HepG2 (cell line): ENCODE data around the gene MSH3. TPM values are rescaled to one million over a fixed set of nuclear protein-coding genes. Genes with fewer than 3 reads are reported as not detected.

Source experiments
- ATAC-seq: fragments of 200-7000 bp; cut with Tn5 transposase; 3 replicates; pipeline ENCODE4 v1.9.1; 2020; ENCODE audit warnings: mild to moderate bottlenecking, moderate library complexity
- BruUV-seq: library from RNA; stranded (reverse); fragments of 400-500 nt; replicated peaks from 2 replicates; lab custom pipeline; 2021; lab: Mats Ljungman, UMichigan
- CTCF ChIA-PET: fragments of 300-600 bp; formaldehyde crosslinking; extraction: SDS; loops from one replicate; lab custom pipeline; 2021; ENCODE audit warnings: low total read pairs, inconsistent platforms, low intra/inter-chr PET ratio; lab: Yijun Ruan, JAX
- POLR2A ChIA-PET: fragments of 350-600 bp; sonication (Branson Sonifier 250); formaldehyde crosslinking; loops from one replicate; lab custom pipeline; 2020; ENCODE audit warnings: antibody characterized with exemption, inconsistent platforms; lab: Yijun Ruan, JAX
- DNase-seq: peaks from one replicate; pipeline ENCODE4 v3.0.0-alpha.2; 2015; ENCODE audit warnings: low spot score
- FAIRE-seq: peaks from 3 replicates; lab custom pipeline; 2011; peaks lifted over from hg19 to GRCh38; lab: Jason Lieb, UNC
- H2AFZ ChIP-seq: one replicate; pipeline ENCODE4 v1.6.1; 2011; ENCODE audit warnings: low read length, inconsistent platforms
- H3K27ac ChIP-seq: fragments of 300-600 bp; 3 replicates; pipeline ENCODE4 v1.8.0; 2011; ENCODE audit warnings: mixed run types, mild to moderate bottlenecking, mixed read lengths, low read length, inconsistent platforms; ENCODE audit not compliant: insufficient read depth; ENCODE audit errors: extremely low read length
- H3K27me3 ChIP-seq, 2 experiments: fragments of 200-600 bp in 1 of 2; 2 replicates in 1 of 2; 3 replicates in 1 of 2; pipeline versions ENCODE4 v1.6.0 to v1.8.0; 2011; ENCODE audit warnings: low read length in 2 of 2, mild to moderate bottlenecking in 2 of 2, moderate library complexity in 2 of 2, inconsistent platforms in 1 of 2; ENCODE audit not compliant: insufficient read depth in 2 of 2, control insufficient read depth in 1 of 2
- H3K36me3 ChIP-seq, 2 experiments: fragments of 200-600 bp in 1 of 2; replicated peaks in 1 of 2; 2 replicates in 1 of 2; 3 replicates in 1 of 2; pipeline versions ENCODE4 v1.5.1 to v1.8.0; 2011; ENCODE audit warnings: low read length in 2 of 2, inconsistent platforms in 1 of 2; ENCODE audit not compliant: insufficient read depth in 2 of 2, control insufficient read depth in 1 of 2
- H3K4me1 ChIP-seq: 2 replicates; pipeline ENCODE4 v1.5.1; 2012; ENCODE audit warnings: low read length, inconsistent platforms; ENCODE audit not compliant: insufficient read depth
- H3K4me2 ChIP-seq: 2 replicates; pipeline ENCODE4 v1.6.0; 2011; ENCODE audit warnings: low read depth, low read length, inconsistent platforms
- H3K4me3 ChIP-seq, 3 experiments: fragments of 200-600 bp in 1 of 3; sonication (generic), shearing (Covaris generic) in 1 of 3; replicated peaks in 1 of 3; 2 replicates each; pipeline ENCODE4 v1.5.1; 2011 to 2016; ENCODE audit warnings: low read length in 3 of 3, inconsistent platforms in 2 of 3, low read depth in 2 of 3, mild to moderate bottlenecking in 2 of 3, control low read depth in 1 of 3, mixed read lengths in 1 of 3; ENCODE audit not compliant: insufficient read depth in 1 of 3
- H3K79me2 ChIP-seq: one replicate; pipeline ENCODE4 v1.6.1; 2011; ENCODE audit warnings: low read length, inconsistent platforms; ENCODE audit not compliant: insufficient read depth
- H3K9ac ChIP-seq: 2 replicates; pipeline ENCODE4 v1.6.0; 2011; ENCODE audit warnings: mild to moderate bottlenecking, low read depth, low read length, inconsistent platforms; ENCODE audit not compliant: insufficient read depth
- H3K9me3 ChIP-seq: 2 replicates; pipeline ENCODE4 v1.5.1; 2012; ENCODE audit warnings: mild to moderate bottlenecking, low read length
- H4K20me1 ChIP-seq: 2 replicates; pipeline ENCODE4 v1.6.0; 2011; ENCODE audit warnings: inconsistent platforms, mild to moderate bottlenecking, low read length, moderate library complexity; ENCODE audit not compliant: insufficient read depth
- BHLHE40 ChIP-seq: IDR thresholded peaks from 2 replicates; pipeline ENCODE4 v1.6.1; 2011; ENCODE audit warnings: low read length, improper control_type of control experiment
- GTF3A ChIP-seq: sonication (generic); formaldehyde crosslinking; conservative IDR thresholded peaks from 2 replicates; pipeline ENCODE4 v1.4.0; 2020; ENCODE audit warnings: mild to moderate bottlenecking, missing genetic modification reagents
- NR2F1 ChIP-seq, 2 experiments: fragments of 450-650 bp in 1 of 2; formaldehyde crosslinking in 1 of 2; IDR thresholded peaks; 2 replicates each; pipeline versions ENCODE4 v1.5.0 to v1.6.1; 2016 to 2020; ENCODE audit warnings: mild to moderate bottlenecking in 1 of 2, missing compliant biosample characterization in 1 of 2, missing genetic modification reagents in 1 of 2, moderate library complexity in 1 of 2
- SMAD9 ChIP-seq: sonication (generic); formaldehyde crosslinking; IDR thresholded peaks from 2 replicates; pipeline ENCODE4 v1.5.1; 2020; ENCODE audit warnings: mild to moderate bottlenecking, missing genetic modification reagents
- TBL1XR1 ChIP-seq: fragments of 150-350 bp; IDR thresholded peaks from 2 replicates; pipeline ENCODE4 v1.6.1; 2014; ENCODE audit warnings: borderline replicate concordance, low read length; ENCODE audit not compliant: partially characterized antibody
- ZNF558 ChIP-seq: sonication (generic); formaldehyde crosslinking; IDR thresholded peaks from 2 replicates; pipeline ENCODE4 v1.9.0; 2022; ENCODE audit warnings: mild to moderate bottlenecking, missing genetic modification reagents, borderline replicate concordance
- WGBS: methylation state at CpG from one replicate; pipeline ENCODE4 v1.1.6; 2017; ENCODE audit warnings: low lambda C conversion rate; 5-methylcytosine and 5-hydroxymethylcytosine counted together
- in situ Hi-C: cut with HindIII; loops from 2 replicates; pipeline ENCODE4 v1.10.0; 2017; ENCODE audit warnings: low pct_unique_long_range_greater_than_20kb; ENCODE audit not compliant: extremely low pct_ligation_motif_present
- intact Hi-C: fragments of 100-400 bp; cut with micrococcal nuclease; formaldehyde crosslinking; loops from one replicate; pipeline ENCODE4 v1.10.0; 2022; ENCODE audit not compliant: unreplicated experiment
- polyA plus RNA-seq, 8 experiments: library from polyadenylated mRNA; depleted of rRNA in 3 of 8; stranded (reverse) in 7 of 8; unstranded in 1 of 8; fragments of >200 nt; fragmentation: Illumina TruSeq in 4 of 8; extraction: Trizol in 4 of 8; gene quantifications; 2 replicates each; pipeline versions ENCODE4 v1.2.1 to v1.2.3, GENCODE V29; 2011 to 2016; ENCODE audit warnings: low read depth in 4 of 8, missing spikeins in 1 of 8, mixed read lengths in 1 of 8; ENCODE audit not compliant: insufficient read depth in 1 of 8
- total RNA-seq, 5 experiments: library from RNA; depleted of rRNA; stranded (reverse); fragments of >200 nt; fragmentation: Illumina TruSeq; extraction: Trizol; gene quantifications; 2 replicates each; pipeline ENCODE4 v1.2.3, GENCODE V29; 2016; ENCODE audit warnings: low read depth in 1 of 5
- TF ChIP-seq, protein P1 (sequence below): sonication (generic); formaldehyde crosslinking; IDR thresholded peaks from 2 replicates; pipeline ENCODE4 v1.5.0; 2020; ENCODE audit warnings: mild to moderate bottlenecking, missing genetic modification reagents, borderline replicate concordance
- TF ChIP-seq, protein P2 (sequence below): sonication (generic); formaldehyde crosslinking; IDR thresholded peaks from 2 replicates; pipeline ENCODE4 v1.5.1; 2020; ENCODE audit warnings: missing genetic modification reagents, mild to moderate bottlenecking, borderline replicate concordance
- TF ChIP-seq, protein P3 (sequence below): sonication (generic); formaldehyde crosslinking; IDR thresholded peaks from 2 replicates; pipeline ENCODE4 v1.5.0; 2020; ENCODE audit warnings: mild to moderate bottlenecking, missing genetic modification reagents, borderline replicate concordance
- TF ChIP-seq, protein P4 (sequence below): sonication (generic); formaldehyde crosslinking; IDR thresholded peaks from 2 replicates; pipeline ENCODE4 v1.5.0; 2020; ENCODE audit warnings: missing genetic modification reagents
- TF ChIP-seq, protein P5 (sequence below): IDR thresholded peaks from 2 replicates; pipeline ENCODE4 v1.6.1; 2016; ENCODE audit warnings: low read depth, borderline replicate concordance

Gene MSH3
- total and polyA plus RNA-seq, 2 of the 13 experiments (the other 11 are each of a cell fraction or from before 2014, with no cell fraction given), result 4.0 to 16.4 TPM

DNA sequence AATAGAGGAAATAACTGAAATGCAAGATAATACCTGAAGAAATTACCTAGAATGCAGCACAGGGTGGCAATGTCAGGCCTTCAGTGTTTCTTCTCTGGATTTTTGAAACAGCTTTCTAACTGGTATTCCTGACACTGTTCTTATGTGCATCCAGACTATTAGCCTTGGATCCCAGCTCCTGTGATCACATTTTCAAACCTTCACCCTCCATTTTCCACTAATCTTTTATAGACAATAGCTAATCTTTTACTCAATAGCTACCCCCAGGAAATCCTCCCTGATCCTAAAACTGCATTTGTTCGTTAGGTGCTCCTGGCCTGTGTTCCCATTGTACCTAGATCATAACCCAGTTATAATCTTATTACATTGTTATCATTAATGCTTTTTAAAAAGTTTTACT is 101.8 kb downstream of the MSH3 start:
- H3K4me2 ChIP-seq, result no peak overlapping the region
- ATAC-seq (no peak), DNase-seq (no peak), FAIRE-seq (no peak)
- no peak overlapping the region for H3K27ac ChIP-seq
- H3K36me3 ChIP-seq, result peaks cover 0 to 9% of the 10 kb centered on the region in 2 experiments; a peak in 1 of 5 replicates
- in situ Hi-C loops (no loop called here), intact Hi-C loops (no loop called here)
- H3K79me2 ChIP-seq, result no peaks in the 10 kb centered on the region
- no TSS peak for BruUV-seq
- H3K9ac ChIP-seq, result no peak overlapping the region
- no peak overlapping the region for H2AFZ ChIP-seq
- H4K20me1 ChIP-seq, result no peaks in the 10 kb centered on the region
- no peaks in the 10 kb centered on the region for H3K9me3 ChIP-seq
- no peaks in the 10 kb centered on the region for H3K4me1 ChIP-seq
- no peak overlapping the region for H3K4me3 ChIP-seq
- CTCF ChIA-PET, result no interaction called here
- H3K27me3 ChIP-seq, result no peaks in the 10 kb centered on the region
- POLR2A ChIA-PET, result no interaction called here
- TF ChIP-seq, protein P1, sequence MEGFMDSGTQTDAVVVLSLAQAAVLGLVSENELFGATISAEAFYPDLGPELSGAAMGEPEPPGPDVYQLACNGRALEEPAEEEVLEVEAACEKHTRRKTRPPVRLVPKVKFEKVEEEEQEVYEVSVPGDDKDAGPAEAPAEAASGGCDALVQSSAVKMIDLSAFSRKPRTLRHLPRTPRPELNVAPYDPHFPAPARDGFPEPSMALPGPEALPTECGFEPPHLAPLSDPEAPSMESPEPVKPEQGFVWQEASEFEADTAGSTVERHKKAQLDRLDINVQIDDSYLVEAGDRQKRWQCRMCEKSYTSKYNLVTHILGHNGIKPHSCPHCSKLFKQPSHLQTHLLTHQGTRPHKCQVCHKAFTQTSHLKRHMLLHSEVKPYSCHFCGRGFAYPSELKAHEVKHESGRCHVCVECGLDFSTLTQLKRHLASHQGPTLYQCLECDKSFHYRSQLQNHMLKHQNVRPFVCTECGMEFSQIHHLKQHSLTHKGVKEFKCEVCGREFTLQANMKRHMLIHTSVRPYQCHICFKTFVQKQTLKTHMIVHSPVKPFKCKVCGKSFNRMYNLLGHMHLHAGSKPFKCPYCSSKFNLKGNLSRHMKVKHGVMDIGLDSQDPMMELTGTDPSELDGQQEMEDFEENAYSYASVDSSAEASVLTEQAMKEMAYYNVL (CRISPR knock-in tag), result no peak
- TF ChIP-seq, protein P2, sequence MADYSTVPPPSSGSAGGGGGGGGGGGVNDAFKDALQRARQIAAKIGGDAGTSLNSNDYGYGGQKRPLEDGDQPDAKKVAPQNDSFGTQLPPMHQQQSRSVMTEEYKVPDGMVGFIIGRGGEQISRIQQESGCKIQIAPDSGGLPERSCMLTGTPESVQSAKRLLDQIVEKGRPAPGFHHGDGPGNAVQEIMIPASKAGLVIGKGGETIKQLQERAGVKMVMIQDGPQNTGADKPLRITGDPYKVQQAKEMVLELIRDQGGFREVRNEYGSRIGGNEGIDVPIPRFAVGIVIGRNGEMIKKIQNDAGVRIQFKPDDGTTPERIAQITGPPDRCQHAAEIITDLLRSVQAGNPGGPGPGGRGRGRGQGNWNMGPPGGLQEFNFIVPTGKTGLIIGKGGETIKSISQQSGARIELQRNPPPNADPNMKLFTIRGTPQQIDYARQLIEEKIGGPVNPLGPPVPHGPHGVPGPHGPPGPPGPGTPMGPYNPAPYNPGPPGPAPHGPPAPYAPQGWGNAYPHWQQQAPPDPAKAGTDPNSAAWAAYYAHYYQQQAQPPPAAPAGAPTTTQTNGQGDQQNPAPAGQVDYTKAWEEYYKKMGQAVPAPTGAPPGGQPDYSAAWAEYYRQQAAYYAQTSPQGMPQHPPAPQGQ (CRISPR knock-in tag), result no peak
- TF ChIP-seq GTF3A (CRISPR knock-in tag) (no peak), TBL1XR1 (no peak), SMAD9 (CRISPR knock-in tag) (no peak), NR2F1 (CRISPR knock-in tag; IDR thresholded peaks at IDR 0.05) (no peak), ZNF558 (CRISPR knock-in tag) (no peak), BHLHE40 (no peak)
- TF ChIP-seq, protein P3, sequence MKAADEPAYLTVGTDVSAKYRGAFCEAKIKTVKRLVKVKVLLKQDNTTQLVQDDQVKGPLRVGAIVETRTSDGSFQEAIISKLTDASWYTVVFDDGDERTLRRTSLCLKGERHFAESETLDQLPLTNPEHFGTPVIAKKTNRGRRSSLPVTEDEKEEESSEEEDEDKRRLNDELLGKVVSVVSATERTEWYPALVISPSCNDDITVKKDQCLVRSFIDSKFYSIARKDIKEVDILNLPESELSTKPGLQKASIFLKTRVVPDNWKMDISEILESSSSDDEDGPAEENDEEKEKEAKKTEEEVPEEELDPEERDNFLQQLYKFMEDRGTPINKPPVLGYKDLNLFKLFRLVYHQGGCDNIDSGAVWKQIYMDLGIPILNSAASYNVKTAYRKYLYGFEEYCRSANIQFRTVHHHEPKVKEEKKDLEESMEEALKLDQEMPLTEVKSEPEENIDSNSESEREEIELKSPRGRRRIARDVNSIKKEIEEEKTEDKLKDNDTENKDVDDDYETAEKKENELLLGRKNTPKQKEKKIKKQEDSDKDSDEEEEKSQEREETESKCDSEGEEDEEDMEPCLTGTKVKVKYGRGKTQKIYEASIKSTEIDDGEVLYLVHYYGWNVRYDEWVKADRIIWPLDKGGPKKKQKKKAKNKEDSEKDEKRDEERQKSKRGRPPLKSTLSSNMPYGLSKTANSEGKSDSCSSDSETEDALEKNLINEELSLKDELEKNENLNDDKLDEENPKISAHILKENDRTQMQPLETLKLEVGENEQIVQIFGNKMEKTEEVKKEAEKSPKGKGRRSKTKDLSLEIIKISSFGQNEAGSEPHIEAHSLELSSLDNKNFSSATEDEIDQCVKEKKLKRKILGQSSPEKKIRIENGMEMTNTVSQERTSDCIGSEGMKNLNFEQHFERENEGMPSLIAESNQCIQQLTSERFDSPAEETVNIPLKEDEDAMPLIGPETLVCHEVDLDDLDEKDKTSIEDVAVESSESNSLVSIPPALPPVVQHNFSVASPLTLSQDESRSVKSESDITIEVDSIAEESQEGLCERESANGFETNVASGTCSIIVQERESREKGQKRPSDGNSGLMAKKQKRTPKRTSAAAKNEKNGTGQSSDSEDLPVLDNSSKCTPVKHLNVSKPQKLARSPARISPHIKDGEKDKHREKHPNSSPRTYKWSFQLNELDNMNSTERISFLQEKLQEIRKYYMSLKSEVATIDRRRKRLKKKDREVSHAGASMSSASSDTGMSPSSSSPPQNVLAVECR (CRISPR knock-in tag), result no peak
- TF ChIP-seq, protein P4, sequence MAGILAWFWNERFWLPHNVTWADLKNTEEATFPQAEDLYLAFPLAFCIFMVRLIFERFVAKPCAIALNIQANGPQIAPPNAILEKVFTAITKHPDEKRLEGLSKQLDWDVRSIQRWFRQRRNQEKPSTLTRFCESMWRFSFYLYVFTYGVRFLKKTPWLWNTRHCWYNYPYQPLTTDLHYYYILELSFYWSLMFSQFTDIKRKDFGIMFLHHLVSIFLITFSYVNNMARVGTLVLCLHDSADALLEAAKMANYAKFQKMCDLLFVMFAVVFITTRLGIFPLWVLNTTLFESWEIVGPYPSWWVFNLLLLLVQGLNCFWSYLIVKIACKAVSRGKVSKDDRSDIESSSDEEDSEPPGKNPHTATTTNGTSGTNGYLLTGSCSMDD, result no peak
- TF ChIP-seq, protein P5, sequence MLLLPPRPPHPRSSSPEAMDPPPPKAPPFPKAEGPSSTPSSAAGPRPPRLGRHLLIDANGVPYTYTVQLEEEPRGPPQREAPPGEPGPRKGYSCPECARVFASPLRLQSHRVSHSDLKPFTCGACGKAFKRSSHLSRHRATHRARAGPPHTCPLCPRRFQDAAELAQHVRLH, result no peak
- 95% methylated on average over 1 of the region's 1 CpG for WGBS
